K562 (cell line): ENCODE data around the gene VPS13C. TPM values are rescaled to one million over a fixed set of nuclear protein-coding genes. Genes with fewer than 3 reads are reported as not detected.

ENCODE experiments used
- CREBBP ChIP-seq: IDR thresholded peaks from one replicate; pipeline ENCODE4 v1.6.1; 2012; ENCODE audit warnings: low read depth, mild to moderate bottlenecking, control low read depth, inconsistent platforms, low read length
- FOSL1 ChIP-seq: fragments of 200-800 bp; sonication (Bioruptor generic); conservative IDR thresholded peaks from 2 replicates; pipeline ENCODE4 v1.6.1; 2016; ENCODE audit warnings: missing genetic modification characterization, missing compliant biosample characterization
- FUS ChIP-seq: fragments of 200-400 bp; formaldehyde crosslinking; optimal IDR thresholded peaks from 2 replicates; pipeline ENCODE3; 2017; ENCODE audit warnings: low read depth, low read length
- JUND ChIP-seq, 2 experiments: IDR thresholded peaks; 2 replicates in 1 of 2; 3 replicates in 1 of 2; pipeline ENCODE4 v1.6.1; 2011; ENCODE audit warnings: borderline replicate concordance in 2 of 2, low read depth in 2 of 2, low read length in 2 of 2, improper control_type of control experiment in 1 of 2, missing biosample characterization in 1 of 2, missing genetic modification characterization in 1 of 2, missing genetic modification reagents in 1 of 2
- MXI1 ChIP-seq: IDR thresholded peaks from 2 replicates; pipeline ENCODE4 v1.6.1; 2011; ENCODE audit warnings: low read depth, mild to moderate bottlenecking, improper control_type of control experiment, low read length
- RBFOX2 ChIP-seq: fragments of 200-400 bp; formaldehyde crosslinking; IDR thresholded peaks from 2 replicates; pipeline ENCODE4 v1.6.1; 2017; ENCODE audit warnings: low read depth, mild to moderate bottlenecking, low read length, moderate library complexity
- SREBF2 ChIP-seq: sonication (generic); formaldehyde crosslinking; IDR thresholded peaks from 2 replicates; pipeline ENCODE4 v1.4.0; 2020; ENCODE audit warnings: mild to moderate bottlenecking, missing genetic modification reagents
- TCF7 ChIP-seq: sonication (generic); IDR thresholded peaks from 2 replicates; pipeline ENCODE4 v1.6.1; 2016; ENCODE audit warnings: antibody characterized with exemption, borderline replicate concordance
- TSC22D4 ChIP-seq: fragments of 450-650 bp; IDR thresholded peaks from 2 replicates; pipeline ENCODE4 v1.6.1; 2016; ENCODE audit warnings: missing genetic modification characterization, missing biosample characterization, control low read depth
- UBTF ChIP-seq, 2 experiments: IDR thresholded peaks; 2 replicates each; pipeline ENCODE4 v1.6.1; 2012; ENCODE audit warnings: improper control_type of control experiment in 2 of 2, low read depth in 2 of 2, low read length in 2 of 2, borderline replicate concordance in 1 of 2
- ZBTB8A ChIP-seq: fragments of 450-650 bp; IDR thresholded peaks from 2 replicates; pipeline ENCODE4 v1.6.1; 2018; ENCODE audit warnings: mild to moderate bottlenecking, moderate library complexity; ENCODE audit not compliant: partially characterized antibody
- ZFX ChIP-seq: sonication (generic); formaldehyde crosslinking; IDR thresholded peaks from 2 replicates; pipeline ENCODE4 v1.8.0; 2022; ENCODE audit warnings: mild to moderate bottlenecking, missing genetic modification reagents, moderate library complexity
- ZNF217 ChIP-seq: sonication (generic); formaldehyde crosslinking; IDR thresholded peaks from 2 replicates; pipeline ENCODE4 v1.8.0; 2022; ENCODE audit warnings: mild to moderate bottlenecking, missing genetic modification reagents
- ZNF778 ChIP-seq: fragments of 450-650 bp; formaldehyde crosslinking; IDR thresholded peaks from 2 replicates; pipeline ENCODE4 v1.4.0; 2020; ENCODE audit warnings: mild to moderate bottlenecking, moderate library complexity
- polyA plus RNA-seq, 8 experiments: library from polyadenylated mRNA; depleted of rRNA in 4 of 8; stranded (reverse) in 5 of 8; unstranded in 3 of 8; fragments of >200 nt; fragmentation: Nextera tagmentation in 2 of 8; fragmentation: Illumina TruSeq in 1 of 8; extraction: Ambion mirVana in 2 of 8; extraction: Trizol in 1 of 8; gene quantifications; 2 replicates each; pipeline versions ENCODE4 v1.2.1 to v1.2.3, GENCODE V29; 2011 to 2014; ENCODE audit warnings: inconsistent platforms in 1 of 8, missing spikeins in 1 of 8
- total RNA-seq, 7 experiments: library from RNA; depleted of rRNA in 6 of 7; stranded (reverse); fragments of >200 nt in 6 of 7; fragmentation: Illumina TruSeq in 2 of 7; extraction: Trizol in 2 of 7; gene quantifications; 2 replicates each; pipeline versions ENCODE4 v1.2.1 to v1.2.3, GENCODE V29; 2011 to 2021; ENCODE audit warnings: low replicate concordance in 1 of 7
- TF ChIP-seq, protein P1 (sequence below): IDR thresholded peaks from 2 replicates; pipeline ENCODE4 v1.6.1; 2016; ENCODE audit warnings: missing genetic modification characterization, missing compliant biosample characterization
- TF ChIP-seq, protein P2 (sequence below): fragments of 450-650 bp; conservative IDR thresholded peaks from 2 replicates; pipeline ENCODE4 v1.6.1; 2016; ENCODE audit warnings: missing genetic modification characterization, low read depth, mild to moderate bottlenecking, missing compliant biosample characterization, moderate library complexity
- TF ChIP-seq, protein P3 (sequence below): sonication (generic); formaldehyde crosslinking; IDR thresholded peaks from 2 replicates; pipeline ENCODE4 v1.9.0; 2022; ENCODE audit warnings: mild to moderate bottlenecking, missing genetic modification reagents
- TF ChIP-seq, protein P4 (sequence below): sonication (generic); formaldehyde crosslinking; IDR thresholded peaks from 2 replicates; pipeline ENCODE4 v1.8.0; 2022; ENCODE audit warnings: mild to moderate bottlenecking, missing genetic modification reagents, borderline replicate concordance

VPS13C gene
- total and polyA plus RNA-seq, 9 of the 15 experiments (the other 6 are each of a cell fraction or from before 2014, with no cell fraction given), result 5.2 to 32.3 (median 15.7) TPM

DNA sequence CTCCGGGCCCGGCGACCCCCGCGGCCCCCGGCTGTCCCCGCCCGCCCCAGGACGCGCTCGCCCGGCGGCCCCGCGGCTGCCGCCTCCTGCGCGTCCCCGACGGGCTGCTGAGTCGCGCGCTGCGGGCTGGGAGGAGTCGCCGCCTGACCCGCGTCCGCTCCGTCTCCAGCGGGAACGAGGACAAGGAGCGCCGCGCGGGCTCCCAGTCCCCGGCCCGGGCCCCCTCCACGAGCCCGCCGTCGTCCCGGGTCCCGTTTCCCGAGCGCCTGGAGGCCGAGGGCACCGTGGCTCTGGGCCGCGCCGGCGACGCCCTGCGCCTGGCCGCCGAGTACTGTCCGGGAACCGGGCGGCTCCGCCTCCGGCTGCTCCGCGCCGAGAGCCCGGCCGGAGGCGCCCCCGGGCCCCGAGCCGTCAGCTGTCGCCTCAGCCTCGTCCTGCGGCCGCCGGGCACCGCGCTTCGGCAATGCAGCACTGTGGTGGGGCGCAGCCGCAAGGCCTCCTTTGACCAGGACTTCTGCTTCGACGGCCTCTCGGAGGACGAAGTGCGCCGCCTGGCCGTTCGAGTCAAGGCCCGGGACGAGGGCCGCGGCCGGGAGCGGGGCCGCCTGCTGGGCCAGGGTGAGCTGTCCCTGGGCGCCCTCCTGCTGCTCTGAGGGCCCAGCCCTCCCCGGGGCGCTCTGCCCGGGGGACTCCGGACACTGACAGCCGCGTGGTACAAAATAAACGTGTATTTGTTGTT is 8.0 kb upstream of the VPS13C start (continued):
- TF ChIP-seq ZFX (CRISPR knock-in tag) (peak; percentile 90), UBTF (IDR thresholded peaks at IDR 0.05; ENCODE audit: borderline replicate concordance in 1 of 2, low read depth in 2 of 2, low read length in 2 of 2) (peak; percentile 67 to 70; a peak in 3 of 4 replicates), JUND (IDR thresholded peaks at IDR 0.05; ENCODE audit: borderline replicate concordance, low read depth, low read length) (no peak), JUND (tag; IDR thresholded peaks at IDR 0.05; ENCODE audit: borderline replicate concordance, low read depth, low read length) (no peak), FOSL1 (peak; percentile 25; the same call in 1 of the 2 replicates), CREBBP (no peak), ZNF217 (CRISPR knock-in tag) (no peak), FUS (no peak), MXI1 (no peak), TCF7 (no peak), SREBF2 (CRISPR knock-in tag) (no peak), ZNF778 (CRISPR knock-in tag) (no peak), TSC22D4 (tag) (no peak), RBFOX2 (peak; percentile 46), ZBTB8A (no peak)
- TF ChIP-seq, protein P1, sequence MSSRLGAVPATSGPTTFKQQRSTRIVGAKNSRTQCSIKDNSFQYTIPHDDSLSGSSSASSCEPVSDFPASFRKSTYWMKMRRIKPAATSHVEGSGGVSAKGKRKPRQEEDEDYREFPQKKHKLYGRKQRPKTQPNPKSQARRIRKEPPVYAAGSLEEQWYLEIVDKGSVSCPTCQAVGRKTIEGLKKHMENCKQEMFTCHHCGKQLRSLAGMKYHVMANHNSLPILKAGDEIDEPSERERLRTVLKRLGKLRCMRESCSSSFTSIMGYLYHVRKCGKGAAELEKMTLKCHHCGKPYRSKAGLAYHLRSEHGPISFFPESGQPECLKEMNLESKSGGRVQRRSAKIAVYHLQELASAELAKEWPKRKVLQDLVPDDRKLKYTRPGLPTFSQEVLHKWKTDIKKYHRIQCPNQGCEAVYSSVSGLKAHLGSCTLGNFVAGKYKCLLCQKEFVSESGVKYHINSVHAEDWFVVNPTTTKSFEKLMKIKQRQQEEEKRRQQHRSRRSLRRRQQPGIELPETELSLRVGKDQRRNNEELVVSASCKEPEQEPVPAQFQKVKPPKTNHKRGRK (tag), result no peak
- TF ChIP-seq, protein P2, sequence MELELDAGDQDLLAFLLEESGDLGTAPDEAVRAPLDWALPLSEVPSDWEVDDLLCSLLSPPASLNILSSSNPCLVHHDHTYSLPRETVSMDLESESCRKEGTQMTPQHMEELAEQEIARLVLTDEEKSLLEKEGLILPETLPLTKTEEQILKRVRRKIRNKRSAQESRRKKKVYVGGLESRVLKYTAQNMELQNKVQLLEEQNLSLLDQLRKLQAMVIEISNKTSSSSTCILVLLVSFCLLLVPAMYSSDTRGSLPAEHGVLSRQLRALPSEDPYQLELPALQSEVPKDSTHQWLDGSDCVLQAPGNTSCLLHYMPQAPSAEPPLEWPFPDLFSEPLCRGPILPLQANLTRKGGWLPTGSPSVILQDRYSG (tag), result no peak
- TF ChIP-seq, protein P3, sequence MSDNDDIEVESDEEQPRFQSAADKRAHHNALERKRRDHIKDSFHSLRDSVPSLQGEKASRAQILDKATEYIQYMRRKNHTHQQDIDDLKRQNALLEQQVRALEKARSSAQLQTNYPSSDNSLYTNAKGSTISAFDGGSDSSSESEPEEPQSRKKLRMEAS, result peak; percentile 54
- TF ChIP-seq, protein P4, sequence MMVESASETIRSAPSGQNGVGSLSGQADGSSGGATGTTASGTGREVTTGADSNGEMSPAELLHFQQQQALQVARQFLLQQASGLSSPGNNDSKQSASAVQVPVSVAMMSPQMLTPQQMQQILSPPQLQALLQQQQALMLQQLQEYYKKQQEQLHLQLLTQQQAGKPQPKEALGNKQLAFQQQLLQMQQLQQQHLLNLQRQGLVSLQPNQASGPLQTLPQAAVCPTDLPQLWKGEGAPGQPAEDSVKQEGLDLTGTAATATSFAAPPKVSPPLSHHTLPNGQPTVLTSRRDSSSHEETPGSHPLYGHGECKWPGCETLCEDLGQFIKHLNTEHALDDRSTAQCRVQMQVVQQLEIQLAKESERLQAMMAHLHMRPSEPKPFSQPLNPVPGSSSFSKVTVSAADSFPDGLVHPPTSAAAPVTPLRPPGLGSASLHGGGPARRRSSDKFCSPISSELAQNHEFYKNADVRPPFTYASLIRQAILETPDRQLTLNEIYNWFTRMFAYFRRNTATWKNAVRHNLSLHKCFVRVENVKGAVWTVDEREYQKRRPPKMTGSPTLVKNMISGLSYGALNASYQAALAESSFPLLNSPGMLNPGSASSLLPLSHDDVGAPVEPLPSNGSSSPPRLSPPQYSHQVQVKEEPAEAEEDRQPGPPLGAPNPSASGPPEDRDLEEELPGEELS, result no peak
